Measurements from ENCODE around the gene CUX1. TPM values are rescaled to one million over a fixed set of nuclear protein-coding genes. Genes with fewer than 3 reads are reported as not detected.

The CUX1 gene
- total RNA-seq, 1 experiment from 2014 or later = 64.3 TPM

DNA sequence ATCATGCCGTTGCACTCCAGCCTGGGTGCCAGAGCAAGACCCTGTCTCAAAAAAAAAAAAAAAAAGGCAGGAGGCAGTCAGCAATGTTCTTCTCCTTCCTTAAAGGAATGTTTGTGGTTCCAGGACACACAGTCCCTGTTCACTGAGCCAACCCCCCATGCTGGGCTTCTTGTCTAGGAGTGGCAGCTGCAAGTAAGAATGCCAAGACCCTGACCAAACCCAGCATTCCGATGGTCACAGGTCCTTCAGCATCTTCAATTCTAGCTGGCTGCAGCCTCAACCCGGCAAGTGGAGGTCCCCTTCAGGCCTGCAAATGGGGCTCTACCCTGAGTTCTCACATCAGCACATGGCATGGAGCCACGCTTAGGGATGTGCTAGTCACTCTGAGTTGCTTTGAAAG is 38.2 kb upstream of the CUX1 start (continued):
- TF ChIP-seq, protein P1, sequence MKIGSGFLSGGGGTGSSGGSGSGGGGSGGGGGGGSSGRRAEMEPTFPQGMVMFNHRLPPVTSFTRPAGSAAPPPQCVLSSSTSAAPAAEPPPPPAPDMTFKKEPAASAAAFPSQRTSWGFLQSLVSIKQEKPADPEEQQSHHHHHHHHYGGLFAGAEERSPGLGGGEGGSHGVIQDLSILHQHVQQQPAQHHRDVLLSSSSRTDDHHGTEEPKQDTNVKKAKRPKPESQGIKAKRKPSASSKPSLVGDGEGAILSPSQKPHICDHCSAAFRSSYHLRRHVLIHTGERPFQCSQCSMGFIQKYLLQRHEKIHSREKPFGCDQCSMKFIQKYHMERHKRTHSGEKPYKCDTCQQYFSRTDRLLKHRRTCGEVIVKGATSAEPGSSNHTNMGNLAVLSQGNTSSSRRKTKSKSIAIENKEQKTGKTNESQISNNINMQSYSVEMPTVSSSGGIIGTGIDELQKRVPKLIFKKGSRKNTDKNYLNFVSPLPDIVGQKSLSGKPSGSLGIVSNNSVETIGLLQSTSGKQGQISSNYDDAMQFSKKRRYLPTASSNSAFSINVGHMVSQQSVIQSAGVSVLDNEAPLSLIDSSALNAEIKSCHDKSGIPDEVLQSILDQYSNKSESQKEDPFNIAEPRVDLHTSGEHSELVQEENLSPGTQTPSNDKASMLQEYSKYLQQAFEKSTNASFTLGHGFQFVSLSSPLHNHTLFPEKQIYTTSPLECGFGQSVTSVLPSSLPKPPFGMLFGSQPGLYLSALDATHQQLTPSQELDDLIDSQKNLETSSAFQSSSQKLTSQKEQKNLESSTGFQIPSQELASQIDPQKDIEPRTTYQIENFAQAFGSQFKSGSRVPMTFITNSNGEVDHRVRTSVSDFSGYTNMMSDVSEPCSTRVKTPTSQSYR (CRISPR knock-in tag; IDR thresholded peaks at IDR 0.05) = no peak
- TF ChIP-seq, protein P2, sequence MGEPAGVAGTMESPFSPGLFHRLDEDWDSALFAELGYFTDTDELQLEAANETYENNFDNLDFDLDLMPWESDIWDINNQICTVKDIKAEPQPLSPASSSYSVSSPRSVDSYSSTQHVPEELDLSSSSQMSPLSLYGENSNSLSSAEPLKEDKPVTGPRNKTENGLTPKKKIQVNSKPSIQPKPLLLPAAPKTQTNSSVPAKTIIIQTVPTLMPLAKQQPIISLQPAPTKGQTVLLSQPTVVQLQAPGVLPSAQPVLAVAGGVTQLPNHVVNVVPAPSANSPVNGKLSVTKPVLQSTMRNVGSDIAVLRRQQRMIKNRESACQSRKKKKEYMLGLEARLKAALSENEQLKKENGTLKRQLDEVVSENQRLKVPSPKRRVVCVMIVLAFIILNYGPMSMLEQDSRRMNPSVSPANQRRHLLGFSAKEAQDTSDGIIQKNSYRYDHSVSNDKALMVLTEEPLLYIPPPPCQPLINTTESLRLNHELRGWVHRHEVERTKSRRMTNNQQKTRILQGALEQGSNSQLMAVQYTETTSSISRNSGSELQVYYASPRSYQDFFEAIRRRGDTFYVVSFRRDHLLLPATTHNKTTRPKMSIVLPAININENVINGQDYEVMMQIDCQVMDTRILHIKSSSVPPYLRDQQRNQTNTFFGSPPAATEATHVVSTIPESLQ (CRISPR knock-in tag; IDR thresholded peaks at IDR 0.05) = no peak

DNA sequence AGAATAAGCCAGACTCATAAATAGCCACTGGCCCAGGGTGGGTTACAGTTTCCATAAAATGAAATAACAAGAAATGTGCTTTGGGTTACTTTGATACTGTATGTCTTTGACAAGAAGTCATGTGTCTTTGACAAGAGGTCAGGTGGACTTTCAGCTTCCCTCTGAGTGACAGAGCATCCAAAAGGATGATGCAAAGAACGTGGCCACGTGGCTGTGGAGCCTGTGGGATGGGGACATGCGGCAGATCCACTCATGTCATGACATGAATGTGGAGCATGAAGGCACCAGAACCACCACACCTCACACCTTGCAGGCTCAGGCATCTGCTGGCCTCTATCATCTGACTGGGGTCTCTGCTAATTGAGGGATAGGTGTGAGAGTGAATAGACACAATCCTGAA is 37.1 kb upstream of the CUX1 start:
- TF ChIP-seq RELA (CRISPR knock-in tag; IDR thresholded peaks at IDR 0.05; ENCODE audit: borderline replicate concordance) = no peak
- TF ChIP-seq, protein P3, sequence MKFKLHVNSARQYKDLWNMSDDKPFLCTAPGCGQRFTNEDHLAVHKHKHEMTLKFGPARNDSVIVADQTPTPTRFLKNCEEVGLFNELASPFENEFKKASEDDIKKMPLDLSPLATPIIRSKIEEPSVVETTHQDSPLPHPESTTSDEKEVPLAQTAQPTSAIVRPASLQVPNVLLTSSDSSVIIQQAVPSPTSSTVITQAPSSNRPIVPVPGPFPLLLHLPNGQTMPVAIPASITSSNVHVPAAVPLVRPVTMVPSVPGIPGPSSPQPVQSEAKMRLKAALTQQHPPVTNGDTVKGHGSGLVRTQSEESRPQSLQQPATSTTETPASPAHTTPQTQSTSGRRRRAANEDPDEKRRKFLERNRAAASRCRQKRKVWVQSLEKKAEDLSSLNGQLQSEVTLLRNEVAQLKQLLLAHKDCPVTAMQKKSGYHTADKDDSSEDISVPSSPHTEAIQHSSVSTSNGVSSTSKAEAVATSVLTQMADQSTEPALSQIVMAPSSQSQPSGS (CRISPR knock-in tag; IDR thresholded peaks at IDR 0.05; ENCODE audit: borderline replicate concordance, low read depth) = no peak
- TF ChIP-seq, protein P4, sequence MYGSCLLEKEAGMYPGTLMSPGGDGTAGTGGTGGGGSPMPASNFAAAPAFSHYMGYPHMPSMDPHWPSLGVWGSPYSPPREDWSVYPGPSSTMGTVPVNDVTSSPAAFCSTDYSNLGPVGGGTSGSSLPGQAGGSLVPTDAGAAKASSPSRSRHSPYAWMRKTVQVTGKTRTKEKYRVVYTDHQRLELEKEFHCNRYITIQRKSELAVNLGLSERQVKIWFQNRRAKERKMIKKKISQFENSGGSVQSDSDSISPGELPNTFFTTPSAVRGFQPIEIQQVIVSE (CRISPR knock-in tag; IDR thresholded peaks at IDR 0.05; ENCODE audit: borderline replicate concordance) = no peak
- TF ChIP-seq, protein P5, sequence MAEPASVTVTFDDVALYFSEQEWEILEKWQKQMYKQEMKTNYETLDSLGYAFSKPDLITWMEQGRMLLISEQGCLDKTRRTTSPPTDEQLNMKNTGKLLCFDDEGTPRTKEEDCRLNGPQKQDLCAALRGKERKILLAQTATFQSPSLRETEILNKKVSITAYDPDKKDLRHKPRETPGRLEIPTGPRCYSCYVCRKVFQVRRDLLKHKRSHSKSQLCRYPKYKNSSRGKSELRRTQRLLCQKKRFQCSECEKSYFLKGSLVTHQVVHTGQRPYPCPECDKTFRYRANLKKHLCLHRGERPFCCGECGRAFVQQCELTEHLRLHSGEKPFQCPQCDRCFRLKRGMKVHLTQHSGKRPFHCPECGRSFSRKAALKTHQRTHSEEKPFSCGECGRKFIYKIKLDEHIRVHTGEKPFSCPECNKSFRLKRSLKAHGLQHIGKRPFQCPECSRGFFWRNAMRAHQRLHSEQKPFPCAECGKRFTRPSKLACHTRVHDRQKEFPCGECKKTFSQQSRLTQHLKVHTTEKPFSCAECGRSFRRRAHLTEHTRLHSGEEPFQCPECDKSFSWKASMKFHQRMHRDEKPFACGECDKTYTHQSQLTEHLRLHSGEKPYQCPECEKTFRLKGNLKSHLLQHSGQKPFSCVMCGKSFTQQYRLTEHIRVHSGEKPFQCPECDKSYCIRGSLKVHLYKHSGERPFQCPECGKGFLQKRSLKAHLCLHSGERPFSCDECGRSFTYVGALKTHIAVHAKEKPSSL (CRISPR knock-in tag; conservative IDR thresholded peaks at IDR 0.05) = no peak
- no peak for TF ChIP-seq ZNF219 (CRISPR knock-in tag; IDR thresholded peaks at IDR 0.05; ENCODE audit: borderline replicate concordance)
- TF ChIP-seq NFE2L1 (CRISPR knock-in tag; IDR thresholded peaks at IDR 0.05) = no peak
- no peak for TF ChIP-seq SMAD4 (CRISPR knock-in tag; IDR thresholded peaks at IDR 0.05)
- TF ChIP-seq GABPB1 (CRISPR knock-in tag; IDR thresholded peaks at IDR 0.05) = no peak
- TF ChIP-seq NR2C2 (CRISPR knock-in tag; IDR thresholded peaks at IDR 0.05) = no peak
- TF ChIP-seq, protein P6, sequence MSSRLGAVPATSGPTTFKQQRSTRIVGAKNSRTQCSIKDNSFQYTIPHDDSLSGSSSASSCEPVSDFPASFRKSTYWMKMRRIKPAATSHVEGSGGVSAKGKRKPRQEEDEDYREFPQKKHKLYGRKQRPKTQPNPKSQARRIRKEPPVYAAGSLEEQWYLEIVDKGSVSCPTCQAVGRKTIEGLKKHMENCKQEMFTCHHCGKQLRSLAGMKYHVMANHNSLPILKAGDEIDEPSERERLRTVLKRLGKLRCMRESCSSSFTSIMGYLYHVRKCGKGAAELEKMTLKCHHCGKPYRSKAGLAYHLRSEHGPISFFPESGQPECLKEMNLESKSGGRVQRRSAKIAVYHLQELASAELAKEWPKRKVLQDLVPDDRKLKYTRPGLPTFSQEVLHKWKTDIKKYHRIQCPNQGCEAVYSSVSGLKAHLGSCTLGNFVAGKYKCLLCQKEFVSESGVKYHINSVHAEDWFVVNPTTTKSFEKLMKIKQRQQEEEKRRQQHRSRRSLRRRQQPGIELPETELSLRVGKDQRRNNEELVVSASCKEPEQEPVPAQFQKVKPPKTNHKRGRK (CRISPR knock-in tag; IDR thresholded peaks at IDR 0.05; ENCODE audit: borderline replicate concordance) = no peak
- TF ChIP-seq GTF2I (CRISPR knock-in tag; conservative IDR thresholded peaks at IDR 0.05) = no peak
- TF ChIP-seq ZNF416 (CRISPR knock-in tag; IDR thresholded peaks at IDR 0.05) = no peak
- no peak for TF ChIP-seq FOXK1 (CRISPR knock-in tag; IDR thresholded peaks at IDR 0.05)
- TF ChIP-seq, protein P7, sequence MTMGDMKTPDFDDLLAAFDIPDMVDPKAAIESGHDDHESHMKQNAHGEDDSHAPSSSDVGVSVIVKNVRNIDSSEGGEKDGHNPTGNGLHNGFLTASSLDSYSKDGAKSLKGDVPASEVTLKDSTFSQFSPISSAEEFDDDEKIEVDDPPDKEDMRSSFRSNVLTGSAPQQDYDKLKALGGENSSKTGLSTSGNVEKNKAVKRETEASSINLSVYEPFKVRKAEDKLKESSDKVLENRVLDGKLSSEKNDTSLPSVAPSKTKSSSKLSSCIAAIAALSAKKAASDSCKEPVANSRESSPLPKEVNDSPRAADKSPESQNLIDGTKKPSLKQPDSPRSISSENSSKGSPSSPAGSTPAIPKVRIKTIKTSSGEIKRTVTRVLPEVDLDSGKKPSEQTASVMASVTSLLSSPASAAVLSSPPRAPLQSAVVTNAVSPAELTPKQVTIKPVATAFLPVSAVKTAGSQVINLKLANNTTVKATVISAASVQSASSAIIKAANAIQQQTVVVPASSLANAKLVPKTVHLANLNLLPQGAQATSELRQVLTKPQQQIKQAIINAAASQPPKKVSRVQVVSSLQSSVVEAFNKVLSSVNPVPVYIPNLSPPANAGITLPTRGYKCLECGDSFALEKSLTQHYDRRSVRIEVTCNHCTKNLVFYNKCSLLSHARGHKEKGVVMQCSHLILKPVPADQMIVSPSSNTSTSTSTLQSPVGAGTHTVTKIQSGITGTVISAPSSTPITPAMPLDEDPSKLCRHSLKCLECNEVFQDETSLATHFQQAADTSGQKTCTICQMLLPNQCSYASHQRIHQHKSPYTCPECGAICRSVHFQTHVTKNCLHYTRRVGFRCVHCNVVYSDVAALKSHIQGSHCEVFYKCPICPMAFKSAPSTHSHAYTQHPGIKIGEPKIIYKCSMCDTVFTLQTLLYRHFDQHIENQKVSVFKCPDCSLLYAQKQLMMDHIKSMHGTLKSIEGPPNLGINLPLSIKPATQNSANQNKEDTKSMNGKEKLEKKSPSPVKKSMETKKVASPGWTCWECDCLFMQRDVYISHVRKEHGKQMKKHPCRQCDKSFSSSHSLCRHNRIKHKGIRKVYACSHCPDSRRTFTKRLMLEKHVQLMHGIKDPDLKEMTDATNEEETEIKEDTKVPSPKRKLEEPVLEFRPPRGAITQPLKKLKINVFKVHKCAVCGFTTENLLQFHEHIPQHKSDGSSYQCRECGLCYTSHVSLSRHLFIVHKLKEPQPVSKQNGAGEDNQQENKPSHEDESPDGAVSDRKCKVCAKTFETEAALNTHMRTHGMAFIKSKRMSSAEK (CRISPR knock-in tag; IDR thresholded peaks at IDR 0.05; ENCODE audit: borderline replicate concordance) = no peak
- no peak for TF ChIP-seq IRF2 (CRISPR knock-in tag; IDR thresholded peaks at IDR 0.05; ENCODE audit: borderline replicate concordance, low read depth)
- no peak for TF ChIP-seq NFATC4 (CRISPR knock-in tag; IDR thresholded peaks at IDR 0.05)
- TF ChIP-seq PRRX2 (CRISPR knock-in tag; IDR thresholded peaks at IDR 0.05) = no peak
- ChIA-PET POLR2A (no interaction called here), CTCF (no interaction called here)
- H3K27ac Mint-ChIP-seq = no peak overlapping the region
- no peak for DNase-seq (ENCODE audit: low spot score)
- no peak for ATAC-seq
- no peaks in the 10 kb centered on the region for H3K36me3 Mint-ChIP-seq
- H3K4me1 Mint-ChIP-seq = peaks cover 7% of the 10 kb centered on the region
- no peaks in the 10 kb centered on the region for H3K9me3 Mint-ChIP-seq
- H3K4me3 Mint-ChIP-seq = no peak overlapping the region
- peaks cover 2% of the 10 kb centered on the region; the same call in 1 of the 2 replicates for H3K27me3 Mint-ChIP-seq (ENCODE audit: low read depth)
